AG09319 (cell line): ENCODE data around the gene SLC9A9.

Experiments
- DNase-seq: peaks from one replicate; pipeline ENCODE4 v3.0.0-alpha.2; 2010; ENCODE audit warnings: low read depth; ENCODE audit errors: extremely low read depth
- CTCF ChIP-seq: IDR thresholded peaks from 2 replicates; pipeline ENCODE4 v1.5.1; 2011; ENCODE audit warnings: low read depth, mild to moderate bottlenecking, inconsistent platforms, low read length, moderate library complexity

SLC9A9 gene

GRCh38 chr3:143831994-143832393 lies 16.3 kb downstream of the SLC9A9 start:
- DNase-seq: no peak
- TF ChIP-seq CTCF: no peak

GRCh38 chr3:143831208-143831607 lies 17.1 kb downstream of the SLC9A9 start:
- no peak for TF ChIP-seq CTCF
- DNase-seq: no peak

- no peak for TF ChIP-seq CTCF
- DNase-seq: no peak
Measured at GRCh38 chr3:143830786-143831185, 17.5 kb downstream of the SLC9A9 start.

GRCh38 chr3:143830063-143830462 lies 18.2 kb downstream of the SLC9A9 start:
- DNase-seq: no peak
- TF ChIP-seq CTCF: no peak

- no peak for TF ChIP-seq CTCF
Measured at GRCh38 chr3:143827425-143827824, 20.8 kb downstream of the SLC9A9 start.

GRCh38 chr3:143826296-143826695 lies 22.0 kb downstream of the SLC9A9 start:
- no peak for DNase-seq
- no peak for TF ChIP-seq CTCF

More at GRCh38 chr3:143827425-143827824, 20.8 kb downstream of the SLC9A9 start:
- DNase-seq: no peak

GRCh38 chr3:143825513-143825912 lies 22.8 kb downstream of the SLC9A9 start:
- TF ChIP-seq CTCF: no peak
- no peak for DNase-seq
